ENCODE results near the gene ESAM. TPM values are rescaled to one million over a fixed set of nuclear protein-coding genes. Genes with fewer than 3 reads are reported as not detected.

The ESAM gene
- total and polyA plus RNA-seq, 2 donors (not counting 1 experiment from before 2014, with no cell fraction given), result 1.4 to 14.5 TPM

GRCh38 chr11:124766156-124766555, 4.1 kb upstream of the ESAM start:
- Histone ChIP-seq H3K36me3 (replicated peaks in 1 of 2; ENCODE audit: control extremely low read depth in 1 of 2, control insufficient read depth in 1 of 2, extremely low read depth in 1 of 2, insufficient read depth in 2 of 2, low read length in 1 of 2) (peaks cover 2 to 23% of the 10 kb centered on the region in 2 experiments), H3K4me1 (ENCODE audit: control insufficient read depth in 2 of 2, insufficient read depth in 2 of 2, low read length in 2 of 2) (peaks cover 12 to 27% of the 10 kb centered on the region in 2 donors), H3K9ac (ENCODE audit: low read length) (no peak overlapping the region), H3K9me3 (ENCODE audit: control extremely low read depth in 1 of 3, control insufficient read depth in 2 of 3, insufficient read depth in 1 of 3, low read length in 2 of 3) (no peaks in the 10 kb centered on the region), H3K27me3 (replicated peaks in 1 of 4; ENCODE audit: control extremely low read depth in 1 of 4, control insufficient read depth in 3 of 4, insufficient read depth in 4 of 4, low read length in 3 of 4) (peaks cover 0 to 5% (median 2%) of the 10 kb centered on the region in 4 experiments), H3K4me2 (replicated peaks; ENCODE audit: low read depth, low read length, poor library complexity, severe bottlenecking) (no peak overlapping the region), H3K4me3 (ENCODE audit: control extremely low read depth in 1 of 5, extremely low read depth in 1 of 5, insufficient read depth in 1 of 5, low read depth in 2 of 5, low read length in 4 of 5) (no peak overlapping the region), H3K27ac (ENCODE audit: low read length in 2 of 2) (no peak overlapping the region), H3K79me2 (ENCODE audit: control insufficient read depth, insufficient read depth, low read length) (peaks cover 7% of the 10 kb centered on the region), H4K20me1 (ENCODE audit: control insufficient read depth, insufficient read depth, low read length, poor library complexity, severe bottlenecking) (peaks cover 3% of the 10 kb centered on the region), H2AFZ (ENCODE audit: insufficient read depth, low read depth, low read length, poor library complexity, severe bottlenecking) (no peak overlapping the region)
- TF ChIP-seq CTCF (IDR thresholded peaks at IDR 0.05) (no peak), EZH2 (IDR thresholded peaks at IDR 0.05; ENCODE audit: borderline replicate concordance, insufficient read depth, low read depth, low read length, poor library complexity, severe bottlenecking) (no peak)
- intact Hi-C loops (cut with micrococcal nuclease), result no loop called here
- no peak for DNase-seq
- WGBS (ENCODE audit: insufficient coverage), result no CpG with 5 or more reads among the region's 2 CpGs
- CTCF ChIA-PET, result interaction anchor here (0.6 to 11.1 kb wide), 10 partner anchors 11 to 365 kb away, joined by 3 to 202 read pairs (median 4); partner anchors contain the start of genes MSANTD2, SIAE, SPA17 and VSIG2
- POLR2A ChIA-PET, result interaction anchor here (0.6 kb wide), 1 partner anchor 72 kb away, joined by 4 read pairs; no protein-coding TSS in a partner anchor
- H3K27me3 Mint-ChIP-seq, result no peaks in the 10 kb centered on the region
- H3K27ac Mint-ChIP-seq, result no peak overlapping the region
- H3K9me3 Mint-ChIP-seq (ENCODE audit: insufficient read depth), result no peaks in the 10 kb centered on the region
- peaks cover 19% of the 10 kb centered on the region for H3K4me1 Mint-ChIP-seq
- no peak overlapping the region for H3K4me3 Mint-ChIP-seq
- no peak for ATAC-seq (ENCODE audit: low read depth)
